HG02588 (cell line): ENCODE measurements around the gene SLC29A4.
"Not testable (repeated sequence)": the region's sequence is repeated elsewhere in the genome, so short reads cannot be mapped to it uniquely, and the experiment has no call there.

Experiments
- ATAC-seq: cut with Tn5 transposase; IDR thresholded peaks from one replicate; pipeline ENCODE4 v1.9.1; 2021; ENCODE audit warnings: mild to moderate bottlenecking, moderate library complexity; ENCODE audit not compliant: unreplicated experiment

The SLC29A4 gene

DNA sequence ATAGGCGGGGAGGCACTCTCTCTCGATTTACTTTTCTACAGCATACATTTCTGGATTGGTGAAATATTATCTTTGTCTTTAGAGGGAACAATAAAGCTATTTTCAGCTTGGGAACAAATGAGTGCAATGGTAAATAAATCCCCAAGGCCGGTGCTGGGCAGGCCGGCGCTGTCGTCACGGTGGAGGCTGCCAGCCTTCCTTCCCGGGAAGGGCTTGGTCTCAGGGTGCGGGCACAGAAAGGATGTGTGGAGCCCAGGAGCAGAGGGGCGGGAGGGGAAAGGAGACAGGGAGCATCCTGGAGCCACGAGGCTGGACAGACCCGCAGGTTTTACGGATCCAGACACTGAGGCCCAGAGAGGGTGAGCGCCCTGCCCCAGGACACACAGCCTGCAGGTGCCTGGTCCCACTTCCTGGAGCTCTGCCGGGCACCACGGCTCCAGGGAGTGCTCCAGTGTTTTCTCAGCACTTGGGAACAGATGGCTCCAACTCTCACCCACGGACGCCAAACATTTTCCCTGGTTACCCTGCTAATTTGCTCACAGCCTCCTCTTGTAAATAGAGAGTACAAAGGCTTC, 8.8 kb upstream of the SLC29A4 start:
- ATAC-seq: not testable (repeated sequence)

DNA sequence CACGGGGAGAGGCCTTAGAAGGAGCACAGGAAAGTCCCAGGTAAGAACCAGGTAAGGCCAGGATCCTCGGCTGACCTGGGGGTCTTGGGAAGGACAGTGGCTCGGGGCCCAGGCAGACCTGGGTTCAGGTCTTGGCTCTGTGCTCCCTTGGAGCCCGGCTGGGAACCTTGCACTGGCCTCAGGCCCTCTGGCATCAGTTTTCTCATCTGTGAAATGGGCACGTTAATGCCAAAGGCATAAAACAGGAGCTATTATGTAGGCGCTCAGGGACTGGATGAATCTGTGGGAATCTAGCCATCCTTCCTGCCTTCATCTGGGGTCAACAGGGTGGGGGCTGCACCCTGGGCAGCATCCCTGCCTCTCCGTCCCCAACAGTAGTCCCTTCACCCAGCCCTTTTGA, 8.3 kb upstream of the SLC29A4 start:
- ATAC-seq: no peak

DNA sequence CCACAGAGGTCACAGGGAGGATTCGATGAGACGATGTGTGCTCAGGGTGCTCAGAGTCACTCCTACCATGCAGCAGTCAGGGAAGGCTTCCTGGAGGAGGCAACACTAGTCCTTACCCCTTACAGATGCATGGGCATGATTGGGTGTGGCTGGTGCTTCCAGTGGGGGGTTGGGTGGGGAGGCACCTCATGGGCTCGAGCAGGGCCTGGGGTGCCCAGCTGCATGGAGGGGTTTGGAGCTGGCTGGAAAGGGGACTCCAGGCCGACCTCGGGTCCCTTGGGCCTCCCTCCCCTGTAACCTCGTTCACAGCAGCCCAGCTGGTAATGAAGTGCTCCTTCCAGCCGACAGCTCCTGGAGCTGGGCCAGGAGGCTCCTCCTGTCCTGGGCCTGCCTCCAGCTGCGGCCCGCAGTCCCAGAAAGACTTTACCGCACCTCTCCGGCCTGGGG, 7.7 kb upstream of the SLC29A4 start:
- ATAC-seq: not testable (repeated sequence)

DNA sequence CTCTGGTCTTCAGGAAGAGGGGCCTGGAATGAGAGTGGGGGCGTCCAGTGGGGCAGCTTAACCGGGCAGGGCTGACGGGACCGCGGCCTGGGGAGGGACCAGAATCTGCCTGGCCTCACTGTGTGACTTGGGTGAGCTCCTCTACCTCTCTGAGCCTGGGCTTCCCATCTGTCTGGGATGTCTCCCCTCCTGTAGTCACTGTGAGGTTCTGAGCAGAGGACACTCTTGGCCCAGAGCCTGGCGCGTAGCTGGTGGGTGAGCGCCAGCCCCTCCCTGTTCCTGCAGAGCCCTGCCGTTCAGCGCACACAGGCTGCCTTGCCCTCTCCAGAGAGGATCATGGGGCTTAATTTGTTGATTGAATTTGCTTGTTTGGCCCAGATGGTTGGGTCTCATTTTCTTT, 7.2 kb upstream of the SLC29A4 start:
- ATAC-seq: not testable (repeated sequence)

DNA sequence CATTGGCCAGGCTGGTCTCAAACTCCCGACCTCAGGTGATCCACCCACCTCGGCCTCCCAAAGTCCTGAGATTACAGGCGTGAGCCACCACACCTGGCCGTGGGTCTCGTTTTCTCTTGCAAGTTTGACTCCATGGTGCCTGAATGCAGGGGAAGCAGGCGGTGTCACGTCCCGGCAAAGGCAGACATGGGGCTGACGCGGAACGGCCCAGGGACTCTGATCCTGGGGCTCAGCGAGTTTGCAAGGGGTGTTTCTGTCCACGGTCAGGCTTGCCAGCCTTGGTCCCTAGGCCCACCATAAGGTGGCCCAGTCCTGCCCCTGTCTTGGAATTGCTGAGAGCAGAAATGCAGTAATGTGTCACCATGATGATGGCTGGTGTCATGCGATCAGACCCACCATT, 6.6 kb upstream of the SLC29A4 start:
- not testable (repeated sequence) for ATAC-seq

DNA sequence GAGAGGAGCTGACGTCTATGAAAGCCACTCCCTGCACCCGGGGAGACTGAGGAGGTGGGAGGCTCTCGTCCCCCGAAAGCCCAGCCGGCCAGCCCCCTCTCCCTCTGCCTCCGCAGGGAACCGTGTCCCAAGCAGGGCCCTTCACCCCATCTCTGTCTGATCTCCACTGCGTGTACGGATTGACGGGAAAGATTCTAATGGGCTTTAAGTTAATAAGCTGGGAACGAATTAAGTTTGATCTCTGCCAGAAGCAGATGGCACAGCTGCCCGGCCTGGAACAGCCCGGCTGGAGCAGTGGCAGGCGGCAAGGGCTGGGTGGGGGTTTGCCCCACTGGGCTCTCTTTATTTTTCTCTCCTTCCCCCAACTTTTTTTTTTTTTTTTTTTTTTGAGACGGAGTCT, 6.1 kb upstream of the SLC29A4 start:
- no peak for ATAC-seq

DNA sequence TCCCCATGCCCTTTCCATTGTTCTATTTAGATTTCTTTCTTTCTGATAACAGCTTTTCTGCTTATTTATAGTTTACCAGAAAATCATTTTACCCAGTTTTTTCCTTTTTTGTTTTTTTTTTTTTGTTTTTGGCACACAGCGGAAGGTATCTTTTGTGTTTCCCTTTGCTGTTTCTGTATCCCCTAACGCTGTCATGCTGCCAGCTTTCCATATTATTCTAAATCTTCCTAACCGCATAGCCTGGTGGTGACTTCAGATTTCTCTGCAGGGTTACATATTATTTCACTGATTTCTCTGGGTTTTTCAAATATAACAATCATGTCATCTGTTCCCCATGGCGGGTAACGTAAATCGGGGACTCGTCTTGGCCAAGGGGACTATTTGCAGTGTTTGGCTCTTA, 4.0 kb upstream of the SLC29A4 start:
- ATAC-seq: no peak

DNA sequence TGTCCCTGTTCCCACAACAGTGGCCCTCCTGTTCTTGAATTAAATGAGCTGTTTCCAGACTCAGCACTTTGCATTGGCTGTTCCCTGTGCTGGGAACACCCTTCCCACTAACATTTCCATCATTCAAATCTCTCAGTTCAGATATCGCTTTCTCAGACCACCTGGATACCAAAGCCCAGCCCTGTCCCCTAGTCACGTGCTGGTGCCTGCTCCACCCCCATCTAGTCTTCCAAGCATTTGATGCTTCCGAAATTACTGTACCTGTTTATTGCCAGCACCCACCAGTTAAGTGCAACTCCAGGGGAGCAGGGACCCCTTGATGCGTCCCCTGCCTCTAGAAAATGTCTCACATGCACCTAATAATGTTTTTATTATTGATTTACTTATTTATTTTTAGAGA, 3.0 kb upstream of the SLC29A4 start:
- ATAC-seq: no peak

DNA sequence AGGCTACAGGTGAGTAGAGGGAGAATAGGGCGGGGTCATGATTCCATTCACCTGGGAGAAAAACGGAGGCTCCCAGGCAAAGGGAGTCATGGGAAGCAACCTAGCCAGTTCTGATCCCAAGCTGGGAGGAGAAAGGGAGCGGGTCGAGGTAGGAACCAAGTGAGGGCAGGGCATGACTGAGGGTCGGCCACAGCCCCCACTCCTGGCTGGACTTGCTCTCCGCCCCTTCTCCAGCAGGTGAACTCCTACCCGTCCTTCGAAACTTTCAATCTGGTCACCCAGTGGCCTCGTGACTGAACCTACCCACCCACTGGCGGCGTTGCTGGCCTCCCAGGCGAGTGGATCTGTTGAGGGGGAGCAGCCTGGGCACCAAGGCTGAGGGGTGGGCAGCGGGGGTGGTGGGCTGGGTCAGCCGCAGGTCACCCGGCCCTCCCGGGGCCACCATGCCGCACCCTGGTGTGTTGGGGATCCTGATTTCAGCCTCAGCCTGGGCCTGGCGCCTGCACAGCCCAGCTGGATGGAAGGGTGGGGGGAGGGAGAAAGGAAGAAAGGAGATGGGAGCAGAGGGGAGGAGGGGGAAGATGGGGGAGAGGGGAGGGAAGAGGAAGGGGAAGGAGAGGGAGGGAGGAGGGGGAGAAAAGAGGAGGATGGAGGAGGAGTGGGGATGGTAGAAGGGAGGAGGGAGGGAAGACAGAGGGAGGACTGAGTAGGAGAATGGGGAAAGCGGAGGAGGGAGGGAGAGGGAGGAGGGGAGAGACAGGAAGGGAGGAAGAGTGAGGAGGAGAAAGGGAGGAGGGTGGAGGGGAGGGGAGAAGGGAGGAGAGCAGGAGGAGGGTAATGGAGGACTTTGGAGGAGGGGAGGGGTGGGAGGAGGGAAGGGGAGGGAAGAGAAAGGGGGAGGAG, 894 bp upstream of the SLC29A4 start:
- not testable (repeated sequence) for ATAC-seq

DNA sequence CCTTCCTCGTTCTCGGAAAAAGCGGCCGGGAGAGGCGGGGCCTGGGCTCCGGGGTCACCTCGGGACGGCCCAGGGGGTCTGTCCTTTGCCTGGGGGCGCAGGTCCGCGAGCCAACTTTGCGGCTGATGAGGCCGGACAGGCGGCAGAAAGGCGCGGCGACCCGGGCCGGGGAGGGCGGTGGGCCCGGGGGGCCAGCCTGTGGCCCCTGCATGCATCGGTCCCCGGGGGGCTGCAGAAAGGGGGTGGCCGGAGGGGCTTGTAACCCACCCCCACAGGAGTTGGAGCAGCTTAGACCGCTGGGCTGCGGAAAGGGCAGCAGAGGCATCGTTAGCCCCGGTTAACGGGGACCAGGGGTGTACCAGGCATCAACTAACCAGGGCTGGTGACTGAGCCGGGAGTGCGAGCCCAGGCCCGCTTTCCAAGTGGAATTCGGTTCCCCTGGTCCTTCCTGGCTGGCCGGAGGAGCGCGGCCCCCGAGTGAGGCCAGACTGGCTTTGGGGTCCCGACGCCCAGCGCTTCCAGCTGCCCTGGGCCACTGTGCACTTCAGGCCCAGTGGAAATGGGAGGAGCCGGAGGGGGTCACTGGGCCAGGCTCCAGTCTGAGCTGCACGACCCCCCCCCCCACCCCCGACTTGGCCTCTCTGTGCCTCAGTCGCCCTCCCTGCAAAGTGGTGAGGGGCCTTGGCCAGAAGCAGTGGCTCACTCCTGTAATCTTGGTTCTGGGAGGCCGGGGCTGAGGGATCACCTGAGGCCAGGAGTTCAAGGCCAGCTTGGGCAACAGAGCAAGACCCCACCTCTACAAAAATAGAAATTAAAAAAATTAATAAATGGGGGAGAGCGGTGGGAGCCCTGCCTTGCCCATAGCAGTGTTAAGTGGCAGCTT, 919 bp downstream of the SLC29A4 start:
- ATAC-seq: no peak

DNA sequence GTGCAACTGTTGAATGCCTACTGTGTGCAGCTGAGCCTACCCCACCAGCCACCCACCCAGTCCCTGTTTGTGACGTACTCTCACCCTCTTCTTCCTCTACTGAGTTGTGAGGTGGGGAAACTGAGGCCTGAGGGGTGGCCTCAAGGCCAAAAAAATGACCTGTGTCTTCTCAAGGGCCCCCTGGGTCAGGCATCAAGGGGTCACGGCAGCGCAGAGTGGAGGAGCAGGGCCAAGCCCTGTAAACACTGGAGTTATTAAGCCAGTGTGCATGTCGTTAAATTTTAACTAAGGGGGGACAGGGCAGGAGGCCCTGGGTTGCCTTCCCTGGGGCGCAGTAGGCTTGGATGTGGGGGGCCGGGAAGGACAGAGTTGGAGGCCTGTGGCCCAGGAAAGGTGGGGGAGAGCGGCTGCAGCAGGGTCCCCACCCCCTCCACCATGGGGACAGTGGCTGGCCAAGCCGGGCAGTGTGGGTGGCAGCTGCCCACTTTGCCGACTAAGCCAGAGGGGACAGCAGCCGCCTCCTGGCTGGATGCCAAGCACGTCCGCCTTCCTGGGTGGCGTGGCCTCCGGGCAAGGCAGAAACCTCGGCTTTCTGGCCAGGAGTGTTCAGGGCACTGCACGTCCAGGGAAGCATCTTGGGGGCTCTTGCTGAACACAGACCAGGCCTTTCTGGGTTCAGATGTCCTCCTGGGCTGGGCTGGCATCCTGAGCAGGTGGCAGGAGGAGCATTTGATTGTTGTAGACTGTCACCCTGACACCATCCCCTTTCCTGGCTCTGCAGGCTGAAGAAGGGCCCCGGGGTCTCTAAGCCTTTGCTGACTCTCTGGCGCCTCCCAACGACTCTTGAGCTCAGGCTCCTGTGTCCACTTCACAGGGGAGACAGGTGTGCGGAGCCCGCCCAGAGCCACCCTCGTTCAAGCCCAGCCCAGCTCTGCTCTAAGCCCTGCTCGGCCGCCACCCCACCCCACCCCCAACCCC, 1.9 kb downstream of the SLC29A4 start:
- ATAC-seq: no peak

DNA sequence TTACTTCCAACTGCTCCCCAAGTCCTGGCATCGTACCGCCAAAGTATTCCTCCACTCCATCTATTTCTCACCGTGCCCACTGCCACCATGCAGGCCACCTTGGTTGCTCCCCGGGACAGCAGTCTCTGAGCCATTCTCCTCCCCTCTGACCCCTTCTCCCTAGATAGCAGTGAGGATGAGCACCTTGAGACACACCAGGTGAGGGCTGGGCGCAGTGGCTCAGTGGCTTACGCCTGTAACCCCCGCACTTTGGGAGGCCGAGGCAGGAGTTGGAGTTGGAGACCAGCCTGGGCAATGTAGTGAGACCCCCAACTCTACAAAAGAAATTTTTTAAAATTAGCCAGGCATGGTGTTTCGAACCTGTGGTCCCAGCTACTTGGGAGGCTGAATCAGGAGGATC, 4.2 kb downstream of the SLC29A4 start:
- ATAC-seq: no peak

DNA sequence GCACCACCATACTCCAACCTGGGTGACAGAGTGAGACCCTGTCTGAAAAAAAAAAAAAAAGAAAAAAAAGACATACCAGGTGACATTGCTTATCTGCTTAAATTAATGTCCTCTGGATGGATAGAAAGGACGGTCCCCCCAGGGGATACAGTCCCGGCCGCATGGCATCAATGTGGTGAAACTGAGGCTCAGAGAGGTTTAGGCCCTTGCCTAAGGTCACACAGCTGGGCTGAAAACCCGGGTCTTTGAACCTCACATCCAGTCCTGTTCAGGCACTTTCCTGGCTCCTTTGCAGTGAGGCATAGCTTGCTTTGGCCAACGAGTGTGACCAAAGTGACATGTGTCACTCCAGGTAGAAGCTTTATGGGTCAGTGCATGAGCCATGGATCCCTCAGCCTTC, 4.6 kb downstream of the SLC29A4 start:
- not testable (repeated sequence) for ATAC-seq

DNA sequence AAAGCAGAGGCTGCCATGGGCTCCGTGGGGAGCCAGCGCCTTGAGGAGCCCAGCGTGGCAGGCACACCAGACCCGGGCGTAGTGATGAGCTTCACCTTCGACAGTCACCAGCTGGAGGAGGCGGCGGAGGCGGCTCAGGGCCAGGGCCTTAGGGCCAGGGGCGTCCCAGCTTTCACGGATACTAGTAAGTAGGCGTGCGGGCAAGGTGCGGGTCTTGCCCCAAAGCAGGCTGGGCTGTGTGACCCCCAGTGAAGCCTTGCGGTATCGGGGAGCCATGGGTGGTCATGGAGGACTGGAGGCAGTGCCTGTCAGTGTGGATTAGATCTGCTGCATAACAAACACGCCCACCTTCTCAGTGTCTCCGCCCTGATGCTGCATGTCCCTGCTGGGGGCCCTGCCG, 5.1 kb downstream of the SLC29A4 start:
- no peak for ATAC-seq

DNA sequence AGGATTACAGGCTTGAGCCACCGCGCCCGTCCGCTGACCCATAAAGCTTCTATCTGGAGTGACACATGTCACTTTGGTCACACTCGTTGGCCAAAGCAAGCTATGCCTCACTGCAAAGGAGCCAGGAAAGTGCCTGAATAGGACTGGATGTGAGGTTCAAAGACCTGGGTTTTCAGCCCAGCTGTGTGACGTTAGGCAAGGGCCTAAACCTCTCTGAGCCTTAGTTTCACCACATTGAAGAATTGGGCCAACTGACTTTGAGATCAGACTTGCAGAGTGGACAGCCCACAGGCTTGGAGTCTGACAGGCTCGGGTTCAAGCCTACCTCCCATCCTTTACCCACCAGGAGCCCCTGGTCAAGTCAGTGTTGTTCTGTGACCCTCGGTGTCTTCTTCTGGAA, 5.8 kb downstream of the SLC29A4 start:
- ATAC-seq: not testable (repeated sequence)

DNA sequence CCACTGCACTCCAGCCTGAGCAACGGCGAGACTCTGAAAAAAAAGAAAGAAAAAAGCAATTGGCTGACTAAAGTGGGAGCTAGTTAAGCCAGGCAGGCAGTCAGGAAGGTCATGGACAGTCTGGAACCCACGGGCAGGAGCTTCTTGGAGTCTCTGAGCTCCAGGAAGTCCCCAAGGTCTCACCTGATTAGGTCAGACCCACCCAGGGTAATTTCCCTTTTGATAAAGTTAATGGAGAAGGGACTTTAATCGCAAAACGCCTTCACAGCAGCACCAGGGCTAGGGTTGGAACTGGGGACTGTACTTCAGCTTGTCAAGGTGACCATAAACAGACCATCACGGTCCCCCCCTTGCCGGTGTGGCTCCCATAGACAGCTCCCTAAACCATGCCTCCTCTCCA, 6.6 kb downstream of the SLC29A4 start:
- no peak for ATAC-seq

DNA sequence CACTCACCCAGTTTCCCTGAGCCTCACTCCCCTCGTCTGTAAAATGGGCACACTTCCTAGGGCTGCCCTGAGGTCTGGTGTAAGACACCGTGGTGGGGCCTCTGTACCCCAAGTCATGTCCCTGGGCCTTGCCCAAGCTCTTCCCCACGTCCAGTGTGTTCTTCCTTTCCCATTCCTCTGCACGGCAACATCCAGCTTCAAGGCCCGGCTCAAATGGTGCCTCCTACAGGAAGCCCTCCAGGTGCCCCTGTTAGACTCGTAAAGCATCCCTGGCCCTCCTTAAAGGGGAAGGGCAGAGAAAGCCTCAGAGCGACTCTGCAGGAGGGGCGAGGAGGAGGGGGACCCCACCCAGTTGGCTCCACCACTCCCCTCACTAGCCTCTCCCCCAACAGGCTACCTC, 8.6 kb downstream of the SLC29A4 start:
- ATAC-seq: no peak

DNA sequence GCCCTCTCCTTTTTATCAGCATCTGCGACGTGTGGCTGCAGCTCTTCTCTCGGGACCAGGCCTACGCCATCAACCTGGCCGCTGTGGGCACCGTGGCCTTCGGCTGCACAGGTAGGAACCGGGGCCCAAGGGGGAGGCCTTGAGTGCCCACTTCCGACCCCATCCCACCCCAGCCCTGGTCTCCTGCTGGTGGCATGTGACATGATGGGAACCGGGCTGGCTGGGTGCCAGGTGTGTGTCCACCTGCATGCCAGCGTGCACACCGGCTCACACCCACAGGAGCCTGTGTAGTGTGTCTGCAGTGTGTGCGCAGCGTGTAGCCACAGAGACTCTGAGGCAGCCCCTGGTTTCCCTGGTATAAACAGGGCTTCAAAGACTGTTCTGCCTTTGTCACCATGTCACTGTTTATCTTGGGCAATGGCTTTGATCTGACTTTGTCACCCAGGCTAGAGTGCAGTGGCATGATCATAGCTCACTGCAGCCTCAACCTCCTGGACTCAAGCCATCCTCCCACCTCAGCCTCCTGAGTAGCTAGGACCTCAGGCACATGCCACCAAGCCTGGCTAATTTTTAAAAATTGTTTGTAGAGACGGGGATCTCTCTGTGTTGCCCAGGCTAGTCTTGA, 9.1 kb downstream of the SLC29A4 start:
- not testable (repeated sequence) for ATAC-seq

DNA sequence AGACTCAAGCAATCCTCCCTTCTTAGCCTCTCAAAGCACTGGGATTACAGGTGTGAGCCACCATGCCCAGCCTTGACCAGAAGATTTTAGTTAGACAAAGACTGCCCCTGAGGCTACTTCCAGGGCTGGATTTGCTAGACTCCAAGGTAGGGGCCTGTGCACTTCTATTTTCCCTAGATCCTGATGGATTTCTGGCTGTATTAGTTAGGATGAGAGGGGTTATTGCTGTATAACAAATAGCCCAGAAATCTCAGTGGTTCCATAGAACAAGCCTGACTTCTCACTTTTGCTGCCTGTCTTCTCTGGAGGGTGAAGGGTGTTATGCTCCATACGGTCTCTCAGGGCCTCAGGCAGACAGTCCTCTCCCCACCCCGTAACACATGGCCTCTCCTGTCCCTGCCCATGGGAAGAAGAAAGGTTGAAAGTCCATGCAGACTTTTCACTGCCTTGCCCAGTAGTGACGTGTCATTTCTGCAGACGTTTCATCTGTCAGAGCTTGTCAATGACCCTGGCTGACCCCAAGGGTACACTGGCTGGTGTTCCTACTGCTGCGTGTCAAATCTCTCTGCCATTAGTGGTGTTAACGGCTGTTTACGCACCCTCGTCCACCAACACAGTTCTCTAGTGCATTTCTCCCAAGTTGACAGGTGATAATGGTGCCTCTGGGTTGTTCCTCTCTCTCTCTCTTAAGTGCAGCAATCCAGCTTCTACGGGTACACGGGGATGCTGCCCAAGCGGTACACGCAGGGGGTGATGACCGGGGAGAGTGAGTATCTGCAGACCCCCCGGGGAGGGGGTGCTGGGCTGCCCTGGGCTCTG, 11.6 kb downstream of the SLC29A4 start:
- no peak for ATAC-seq
